GM12801 (cell line): ENCODE data around the gene PRSS56.

Experiments
- TF ChIP-seq, protein P1 (sequence below): IDR thresholded peaks from one replicate; pipeline ENCODE4 v1.5.1; 2011; ENCODE audit warnings: control low read depth; ENCODE audit not compliant: insufficient read length; ENCODE audit errors: extremely low read depth

PRSS56 gene

DNA sequence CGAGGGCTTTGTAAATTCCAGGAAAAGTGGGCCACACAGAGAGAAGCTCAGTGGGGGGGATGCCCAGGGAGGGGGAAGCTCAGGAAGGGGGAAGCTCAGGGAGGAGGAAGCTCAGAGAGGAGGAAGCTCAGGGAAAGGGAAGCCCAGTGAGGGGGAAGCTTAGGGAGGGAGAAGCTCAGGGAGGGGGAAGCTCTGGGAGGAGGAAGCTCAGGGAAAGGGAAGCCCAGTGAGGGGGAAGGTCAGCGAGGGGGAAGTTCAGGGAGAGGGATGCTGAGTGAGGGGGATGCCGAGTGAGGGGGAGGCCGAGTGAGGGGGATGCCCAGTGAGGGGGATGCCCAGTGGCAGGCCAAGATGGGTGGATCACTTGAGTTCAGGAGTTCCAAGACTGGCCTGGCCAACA lies 18.5 kb downstream of the PRSS56 start:
- TF ChIP-seq, protein P1, sequence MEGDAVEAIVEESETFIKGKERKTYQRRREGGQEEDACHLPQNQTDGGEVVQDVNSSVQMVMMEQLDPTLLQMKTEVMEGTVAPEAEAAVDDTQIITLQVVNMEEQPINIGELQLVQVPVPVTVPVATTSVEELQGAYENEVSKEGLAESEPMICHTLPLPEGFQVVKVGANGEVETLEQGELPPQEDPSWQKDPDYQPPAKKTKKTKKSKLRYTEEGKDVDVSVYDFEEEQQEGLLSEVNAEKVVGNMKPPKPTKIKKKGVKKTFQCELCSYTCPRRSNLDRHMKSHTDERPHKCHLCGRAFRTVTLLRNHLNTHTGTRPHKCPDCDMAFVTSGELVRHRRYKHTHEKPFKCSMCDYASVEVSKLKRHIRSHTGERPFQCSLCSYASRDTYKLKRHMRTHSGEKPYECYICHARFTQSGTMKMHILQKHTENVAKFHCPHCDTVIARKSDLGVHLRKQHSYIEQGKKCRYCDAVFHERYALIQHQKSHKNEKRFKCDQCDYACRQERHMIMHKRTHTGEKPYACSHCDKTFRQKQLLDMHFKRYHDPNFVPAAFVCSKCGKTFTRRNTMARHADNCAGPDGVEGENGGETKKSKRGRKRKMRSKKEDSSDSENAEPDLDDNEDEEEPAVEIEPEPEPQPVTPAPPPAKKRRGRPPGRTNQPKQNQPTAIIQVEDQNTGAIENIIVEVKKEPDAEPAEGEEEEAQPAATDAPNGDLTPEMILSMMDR = no peak

- TF ChIP-seq, protein P1 = no peak
Observed at GRCh38 chr2:232539298-232540231, 19.4 kb downstream of the PRSS56 start, which contains the start of gene CHRNG. Gene CHRNG (plus strand): TSS chr2:232539692. CDS start chr2:232539748, 56 bp downstream.

- TF ChIP-seq, protein P1 = no peak
Observed at GRCh38 chr2:232540441-232541041, 20.4 kb downstream of the PRSS56 start.

DNA sequence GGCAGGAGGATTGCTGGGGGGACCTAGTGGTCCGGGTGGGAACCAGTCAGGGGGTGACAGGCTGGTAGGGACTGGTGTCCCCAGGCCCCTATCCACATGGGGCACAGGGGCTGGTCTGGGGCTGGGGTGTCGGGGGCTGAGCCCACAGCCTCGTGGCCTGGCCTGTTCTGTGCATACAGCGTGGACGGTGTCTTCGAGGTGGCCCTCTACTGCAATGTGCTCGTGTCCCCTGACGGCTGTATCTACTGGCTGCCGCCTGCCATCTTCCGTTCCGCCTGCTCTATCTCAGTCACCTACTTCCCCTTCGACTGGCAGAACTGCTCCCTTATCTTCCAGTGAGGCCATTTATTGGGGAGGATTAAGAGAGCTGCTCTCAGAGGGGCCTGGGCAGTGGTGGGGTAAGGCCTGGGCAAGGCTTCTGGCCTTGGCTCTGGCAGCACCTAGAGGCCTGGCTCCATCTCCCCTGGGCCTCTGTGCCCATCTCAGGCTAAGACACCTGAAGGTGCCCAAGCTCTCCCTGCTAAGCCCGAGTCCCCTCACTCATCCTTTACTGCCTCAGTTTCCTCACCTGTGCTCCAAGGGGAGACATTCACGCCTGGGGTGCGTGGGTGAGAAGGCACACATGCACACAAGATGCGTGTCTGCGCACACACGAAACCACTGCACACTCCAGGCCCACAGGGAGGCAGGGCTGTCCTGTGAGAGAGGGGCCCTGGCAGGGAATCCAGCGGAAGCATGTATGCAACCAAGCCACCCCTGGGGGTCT lies 21.2 kb downstream of the PRSS56 start:
- TF ChIP-seq, protein P1 = no peak

GRCh38 chr2:232541961-232542714 lies 21.9 kb downstream of the PRSS56 start:
- TF ChIP-seq, protein P1 = no peak

DNA sequence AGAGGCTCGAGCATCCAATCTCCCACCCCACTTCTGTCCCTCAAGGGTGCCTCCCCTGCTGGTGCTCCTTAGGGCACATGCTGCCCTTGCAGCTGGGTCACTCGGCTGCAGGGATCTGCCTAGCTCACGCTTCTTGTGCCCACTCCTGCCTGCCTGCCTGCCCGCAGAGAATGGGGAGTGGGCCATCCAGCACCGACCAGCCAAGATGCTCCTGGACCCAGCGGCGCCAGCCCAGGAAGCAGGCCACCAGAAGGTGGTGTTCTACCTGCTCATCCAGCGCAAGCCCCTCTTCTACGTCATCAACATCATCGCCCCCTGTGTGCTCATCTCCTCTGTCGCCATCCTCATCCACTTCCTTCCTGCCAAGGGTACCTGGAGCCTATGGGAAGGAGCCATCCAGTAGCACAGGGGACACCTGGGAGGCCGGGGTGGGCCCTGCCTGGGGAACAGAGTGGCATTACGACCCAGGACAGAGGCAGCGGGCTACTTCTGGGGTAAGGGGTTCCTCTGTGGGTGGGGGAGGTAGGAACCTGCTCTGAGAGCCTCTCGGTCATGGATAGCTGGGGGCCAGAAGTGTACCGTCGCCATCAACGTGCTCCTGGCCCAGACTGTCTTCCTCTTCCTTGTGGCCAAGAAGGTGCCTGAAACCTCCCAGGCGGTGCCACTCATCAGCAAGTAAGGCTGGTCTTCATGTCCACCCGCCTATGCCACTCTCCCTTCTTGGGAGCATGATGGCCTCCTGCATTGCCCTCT lies 22.7 kb downstream of the PRSS56 start:
- TF ChIP-seq, protein P1 = no peak
